HG02938 (cell line): Measurements from ENCODE around the gene NOXA1.
"Not testable (repeated sequence)": the region's sequence is repeated elsewhere in the genome, so short reads cannot be mapped to it uniquely, and the experiment has no call there.

Experiments
- ATAC-seq: cut with Tn5 transposase; IDR thresholded peaks from one replicate; pipeline ENCODE4 v1.9.1; 2021; ENCODE audit warnings: mild to moderate bottlenecking, moderate library complexity; ENCODE audit not compliant: unreplicated experiment

The NOXA1 gene

GRCh38 chr9:137405677-137406081 lies 17.5 kb upstream of the NOXA1 start:
- no peak for ATAC-seq

GRCh38 chr9:137406085-137406760 lies 17.0 kb upstream of the NOXA1 start:
- ATAC-seq: no peak

GRCh38 chr9:137406876-137407589 lies 16.2 kb upstream of the NOXA1 start:
- no peak for ATAC-seq

- no peak for ATAC-seq
Measured at GRCh38 chr9:137407590-137408300, 15.4 kb upstream of the NOXA1 start.

GRCh38 chr9:137408651-137409405 lies 14.4 kb upstream of the NOXA1 start:
- ATAC-seq: no peak

- ATAC-seq: no peak
Measured at GRCh38 chr9:137409515-137409914, 13.7 kb upstream of the NOXA1 start.

- ATAC-seq: not testable (repeated sequence)
Measured at GRCh38 chr9:137410236-137410890, 12.8 kb upstream of the NOXA1 start.

GRCh38 chr9:137410891-137411249 lies 12.3 kb upstream of the NOXA1 start:
- ATAC-seq: no peak

- no peak for ATAC-seq
Measured at GRCh38 chr9:137411260-137411644, 11.9 kb upstream of the NOXA1 start.

GRCh38 chr9:137411645-137412380 lies 11.4 kb upstream of the NOXA1 start:
- ATAC-seq: peak; percentile 51

GRCh38 chr9:137412431-137412830 lies 10.8 kb upstream of the NOXA1 start:
- no peak for ATAC-seq

- no peak for ATAC-seq
Measured at GRCh38 chr9:137415451-137415850, 7.7 kb upstream of the NOXA1 start.

GRCh38 chr9:137416006-137416562 lies 7.1 kb upstream of the NOXA1 start:
- ATAC-seq: no peak

- no peak for ATAC-seq
Measured at GRCh38 chr9:137416563-137417151, 6.5 kb upstream of the NOXA1 start.

GRCh38 chr9:137417161-137418021 lies 5.8 kb upstream of the NOXA1 start:
- ATAC-seq: no peak

- no peak for ATAC-seq
Measured at GRCh38 chr9:137421838-137422603, 1.2 kb upstream of the NOXA1 start.

- peak; percentile 27 for ATAC-seq
Measured at GRCh38 chr9:137423514-137424291, 510 bp downstream of the NOXA1 start.
